Measurements from ENCODE around the gene MSRB3.
"Not testable (repeated sequence)": the region's sequence is repeated elsewhere in the genome, so short reads cannot be mapped to it uniquely, and the experiment has no call there.

The MSRB3 gene

GRCh38 chr12:65292241-65292640, 13.8 kb downstream of the MSRB3 start:
- no peak for DNase-seq (ENCODE audit: low spot score)

- DNase-seq (ENCODE audit: low spot score): no peak
Observed at GRCh38 chr12:65293735-65294134, 15.3 kb downstream of the MSRB3 start.

GRCh38 chr12:65294641-65295262, 16.3 kb downstream of the MSRB3 start:
- no peak for DNase-seq (ENCODE audit: low spot score)

- DNase-seq (ENCODE audit: low spot score): no peak
Observed at GRCh38 chr12:65296508-65297265, 18.2 kb downstream of the MSRB3 start.

DNA sequence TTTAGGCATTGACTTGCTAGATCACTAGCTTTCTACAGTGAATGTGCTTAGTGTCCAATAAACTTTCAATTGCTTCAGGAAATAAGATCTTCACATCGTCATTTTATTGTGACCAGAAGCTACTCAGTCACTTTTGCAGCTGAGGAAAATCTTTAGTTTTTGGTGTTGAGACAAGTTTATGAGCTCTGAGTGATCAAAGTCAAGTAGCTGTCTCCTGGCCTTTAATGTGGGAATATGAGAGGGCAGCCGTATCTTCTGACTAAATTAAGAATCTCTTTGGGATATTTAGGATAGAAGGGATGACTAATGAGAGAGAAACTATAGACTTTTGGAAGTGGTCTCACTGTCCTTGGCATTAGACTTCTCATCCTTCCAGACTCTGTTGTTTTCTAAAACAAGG, 21.6 kb downstream of the MSRB3 start:
- no peak for DNase-seq (ENCODE audit: low spot score)

DNA sequence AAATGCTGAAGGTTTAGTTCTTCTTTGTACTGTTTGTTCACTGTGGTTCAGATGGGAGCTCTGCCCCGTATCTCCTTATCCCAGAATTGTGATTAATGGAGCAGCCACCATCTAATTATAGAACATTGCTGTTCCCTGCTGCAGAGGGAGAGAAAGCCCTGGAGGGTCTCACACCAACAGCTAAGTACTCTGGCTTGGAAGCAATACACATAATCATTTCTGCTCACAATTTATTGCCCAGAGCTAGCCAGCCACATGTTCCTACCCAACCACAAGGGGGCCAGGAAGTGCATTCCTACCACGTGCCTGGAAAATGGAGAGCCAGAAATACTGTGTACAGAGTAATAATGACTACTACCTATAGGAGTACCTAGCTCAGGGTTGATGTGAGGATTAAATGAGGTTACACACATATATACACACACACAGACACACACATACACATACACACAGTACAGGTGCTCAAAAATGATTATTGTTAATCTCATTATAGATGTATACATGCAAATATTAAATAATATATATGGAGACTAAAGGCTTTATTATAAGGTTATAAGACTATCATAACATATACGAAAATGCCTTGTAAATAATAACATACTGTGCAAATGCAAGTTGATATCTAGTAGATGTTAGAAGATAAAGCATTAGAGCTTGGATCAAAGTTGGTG, 22.3 kb downstream of the MSRB3 start:
- peak; percentile 7 for DNase-seq (ENCODE audit: low spot score)

- no peak for DNase-seq (ENCODE audit: low spot score)
Observed at GRCh38 chr12:65302891-65303290, 24.4 kb downstream of the MSRB3 start.

- no peak for DNase-seq (ENCODE audit: low spot score)
Observed at GRCh38 chr12:65305346-65305950, 27.0 kb downstream of the MSRB3 start.

GRCh38 chr12:65306366-65307168, 28.1 kb downstream of the MSRB3 start:
- DNase-seq (ENCODE audit: low spot score): peak; percentile 89

GRCh38 chr12:65307169-65307501, 28.7 kb downstream of the MSRB3 start:
- no peak for DNase-seq (ENCODE audit: low spot score)

DNA sequence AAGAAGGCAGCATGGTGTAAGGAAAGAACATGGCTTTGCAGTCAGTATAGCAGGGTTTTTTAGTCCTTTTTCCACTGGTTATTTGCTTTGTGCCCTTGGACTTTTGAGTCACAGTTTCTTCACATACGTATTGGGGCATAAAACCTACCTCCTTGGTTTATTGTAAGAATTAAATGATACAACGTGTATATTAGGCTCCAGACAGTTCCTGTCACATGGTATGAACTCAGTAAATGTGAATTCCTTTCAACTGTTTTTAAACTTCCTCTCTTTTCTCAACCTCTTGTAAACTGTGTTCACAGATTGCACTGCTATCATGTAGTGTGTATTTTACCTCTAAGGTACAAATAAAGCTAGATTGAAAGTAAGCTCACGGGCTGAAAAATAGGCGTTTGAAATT, 29.5 kb downstream of the MSRB3 start:
- peak; percentile 66 for DNase-seq (ENCODE audit: low spot score)

DNA sequence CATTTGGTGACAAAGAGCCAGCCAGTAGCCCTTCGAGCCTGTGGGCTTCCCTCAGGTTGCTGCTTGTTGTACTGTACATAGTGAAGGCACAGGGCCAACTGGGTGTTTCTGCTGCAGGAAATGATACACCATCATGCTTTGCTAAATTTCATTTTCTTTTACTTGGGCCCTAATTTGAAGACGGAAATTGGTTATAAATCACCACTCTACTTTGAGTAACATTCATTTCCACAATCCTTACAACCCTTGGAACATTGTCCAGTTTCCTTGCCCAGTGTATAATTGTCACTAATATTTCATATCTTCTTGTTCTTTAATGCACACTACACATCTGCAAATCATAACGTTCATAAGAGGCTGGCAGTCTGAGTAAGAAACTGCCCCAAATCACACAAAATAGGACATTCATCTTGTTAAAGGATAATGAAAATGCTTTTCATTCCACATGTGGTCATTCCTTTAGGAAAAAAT, 30.2 kb downstream of the MSRB3 start:
- DNase-seq (ENCODE audit: low spot score): peak; percentile 78

DNA sequence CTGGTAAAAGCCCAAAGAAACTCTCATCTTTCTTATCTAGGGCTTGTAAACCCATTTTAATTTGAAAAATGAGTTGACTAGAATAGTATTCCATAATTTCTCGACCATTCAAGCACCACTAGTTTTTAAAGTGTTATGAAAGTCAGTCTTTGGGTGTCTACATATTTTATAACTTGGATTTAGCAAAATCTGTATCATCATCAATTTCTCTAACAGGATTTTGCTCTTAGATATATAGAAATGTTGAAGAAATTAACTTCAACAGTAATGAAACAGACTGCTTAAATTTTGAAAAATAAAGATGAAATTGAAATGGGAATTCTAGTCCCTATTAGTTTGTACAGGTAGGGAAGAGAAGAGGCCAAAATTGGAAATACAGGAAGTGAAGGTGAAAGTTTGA, 32.8 kb downstream of the MSRB3 start:
- no peak for DNase-seq (ENCODE audit: low spot score)

GRCh38 chr12:65313719-65314317, 35.3 kb downstream of the MSRB3 start:
- peak; percentile 32 for DNase-seq (ENCODE audit: low spot score)

DNA sequence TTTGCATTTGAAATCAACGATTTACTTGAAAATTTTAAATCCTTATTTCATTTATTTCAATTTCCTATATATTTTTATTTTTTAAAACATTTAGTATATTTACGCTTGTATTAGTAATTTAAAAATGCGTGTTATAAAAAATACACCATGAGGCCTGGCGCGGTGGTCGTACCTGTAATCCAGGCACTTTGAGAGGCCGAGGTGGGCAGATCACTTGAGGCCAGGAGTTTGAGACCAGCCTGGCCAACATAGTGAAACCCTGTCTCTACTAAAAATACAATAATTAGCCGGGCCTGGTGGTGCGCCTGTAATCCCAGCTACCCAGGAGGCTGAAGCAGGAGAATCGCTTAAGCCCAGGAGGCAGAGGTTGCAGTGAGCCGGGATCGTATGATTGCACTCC, 36.8 kb downstream of the MSRB3 start:
- DNase-seq (ENCODE audit: low spot score): not testable (repeated sequence)

DNA sequence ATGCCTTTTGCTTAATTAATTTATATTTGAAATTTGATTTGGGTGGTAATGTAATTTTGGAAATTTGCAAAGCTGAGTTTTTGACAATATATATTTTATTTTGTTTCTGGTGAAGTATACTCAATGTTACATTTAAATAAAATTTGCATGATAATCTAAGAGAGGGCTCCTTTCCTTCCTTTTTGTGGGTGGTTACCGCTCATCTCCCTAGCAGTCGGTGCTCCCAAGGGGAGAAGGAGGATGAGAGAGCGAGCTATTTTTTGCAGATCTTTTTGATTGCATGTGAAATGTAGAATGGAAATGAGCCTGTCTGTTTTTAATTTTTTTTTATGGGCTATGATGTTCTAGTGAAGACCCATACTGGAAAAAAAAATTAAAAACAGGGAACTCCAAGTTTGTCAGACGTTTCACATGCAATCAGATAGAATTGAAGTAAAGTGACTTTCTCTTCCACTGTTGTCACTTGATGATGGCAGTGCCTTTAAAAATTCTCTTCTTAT, 39.8 kb downstream of the MSRB3 start:
- no peak for DNase-seq (ENCODE audit: low spot score)

DNA sequence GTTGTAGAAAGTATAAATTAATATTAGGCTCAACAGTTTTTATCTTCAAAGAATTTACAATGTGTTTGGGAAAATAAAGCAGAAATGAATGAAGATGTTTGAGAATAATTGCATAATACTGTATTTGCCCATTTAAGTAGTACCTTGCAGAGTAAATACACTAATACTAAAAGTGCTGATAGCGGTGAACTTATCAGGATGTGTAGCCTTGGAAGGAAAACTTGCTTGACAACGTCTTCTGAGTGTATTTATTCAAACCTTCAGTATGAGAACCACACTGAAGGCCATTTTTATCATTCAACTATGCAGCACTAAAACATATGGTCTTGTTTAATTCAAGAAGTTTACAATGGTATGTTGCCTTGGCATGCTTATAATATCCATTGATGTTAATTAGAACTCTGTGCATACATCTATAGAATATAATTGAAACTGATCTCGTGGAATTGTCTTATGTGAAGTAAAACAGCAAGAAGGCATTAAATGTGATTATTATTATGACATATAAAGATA, 41.3 kb downstream of the MSRB3 start:
- no peak for DNase-seq (ENCODE audit: low spot score)

DNA sequence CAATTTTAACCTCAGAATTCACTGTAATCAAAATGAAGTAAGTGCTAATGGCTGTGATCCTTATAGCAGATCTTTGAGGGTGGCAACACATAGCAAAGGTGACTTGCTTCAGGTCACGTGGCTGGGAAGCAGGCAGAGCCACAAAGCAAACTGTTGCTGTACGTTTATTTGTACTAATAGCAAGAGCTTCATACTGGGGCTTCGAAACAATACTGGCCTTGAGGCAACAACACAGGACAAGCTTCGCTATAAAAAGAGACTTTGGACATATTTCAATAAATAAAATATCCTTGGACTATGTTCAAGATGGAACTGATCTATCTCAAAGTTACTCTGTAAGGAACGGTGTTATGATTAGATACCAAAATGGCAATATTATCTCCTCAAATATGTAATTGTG, 44.6 kb downstream of the MSRB3 start:
- no peak for DNase-seq (ENCODE audit: low spot score)

DNA sequence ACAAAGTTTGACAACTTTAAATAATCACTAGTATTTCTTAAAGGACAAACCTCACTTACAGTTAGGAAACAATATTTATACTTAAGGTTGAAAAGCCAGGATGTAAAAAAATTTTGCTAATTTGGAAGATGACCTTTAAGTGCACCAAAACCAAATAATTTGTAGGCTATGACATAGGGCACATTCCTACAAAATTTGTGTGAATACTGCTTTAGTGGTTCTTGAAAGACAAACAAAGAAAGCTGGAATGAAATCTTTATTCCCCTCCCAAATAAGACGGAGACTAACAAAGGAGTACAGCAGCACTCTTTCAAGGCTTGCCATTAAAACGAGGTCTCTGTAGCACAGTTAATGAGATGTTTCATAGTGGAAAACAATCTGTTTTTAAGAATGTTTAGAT, 45.6 kb downstream of the MSRB3 start:
- DNase-seq (ENCODE audit: low spot score): no peak

DNA sequence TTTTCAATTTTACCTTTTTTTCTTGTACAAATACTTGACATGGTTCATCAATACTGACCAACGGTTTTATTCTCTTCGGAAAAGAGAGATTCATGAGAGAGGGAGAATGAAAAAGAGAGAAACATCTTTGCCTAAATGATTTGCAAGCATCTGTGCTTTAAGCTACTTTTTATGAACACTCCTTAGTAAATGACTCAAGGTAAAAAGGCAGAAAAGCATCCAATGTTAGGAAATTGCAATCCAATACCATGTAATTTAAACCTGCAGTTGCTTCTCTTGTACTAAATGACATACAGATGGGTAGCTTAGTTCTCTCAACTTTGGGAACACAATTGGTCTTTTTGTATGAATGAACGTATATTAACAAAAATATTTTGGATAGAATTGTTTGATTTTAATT, 46.1 kb downstream of the MSRB3 start:
- no peak for DNase-seq (ENCODE audit: low spot score)

GRCh38 chr12:65325183-65325582, 46.7 kb downstream of the MSRB3 start:
- no peak for DNase-seq (ENCODE audit: low spot score)

All from kidney capillary endothelial cell (primary cell).